Adipocyte (in vitro differentiated cells): Measurements from ENCODE around the gene SLC25A24.
"Not testable (repeated sequence)": the region's sequence is repeated elsewhere in the genome, so short reads cannot be mapped to it uniquely, and the experiment has no call there.

Source experiments
- DNase-seq: peaks from one replicate; pipeline ENCODE4 v3.0.0-alpha.2; 2015; ENCODE audit warnings: low read depth
- H3K27me3 ChIP-seq: replicated peaks from 2 replicates; pipeline ENCODE4 v1.7.0; 2013; ENCODE audit warnings: mild to moderate bottlenecking, low read length, moderate library complexity; ENCODE audit not compliant: control insufficient read depth, insufficient read depth
- H3K36me3 ChIP-seq: 2 replicates; pipeline ENCODE4 v1.7.0; 2013; ENCODE audit warnings: low read length, mild to moderate bottlenecking, moderate library complexity; ENCODE audit not compliant: control insufficient read depth, insufficient read depth, severe bottlenecking
- H3K4me1 ChIP-seq: 2 replicates; pipeline ENCODE4 v1.7.0; 2013; ENCODE audit warnings: mild to moderate bottlenecking, low read length, moderate library complexity; ENCODE audit not compliant: control insufficient read depth, insufficient read depth
- H3K4me3 ChIP-seq: 2 replicates; pipeline ENCODE4 v1.7.0; 2013; ENCODE audit warnings: mild to moderate bottlenecking, low read length, moderate library complexity
- H3K9ac ChIP-seq: 2 replicates; pipeline ENCODE4 v1.7.0; 2013; ENCODE audit warnings: mild to moderate bottlenecking, low read length, moderate library complexity
- H3K9me3 ChIP-seq: 2 replicates; pipeline ENCODE4 v1.7.0; 2013; ENCODE audit warnings: mild to moderate bottlenecking, low read length, moderate library complexity; ENCODE audit not compliant: control insufficient read depth

The SLC25A24 gene

DNA sequence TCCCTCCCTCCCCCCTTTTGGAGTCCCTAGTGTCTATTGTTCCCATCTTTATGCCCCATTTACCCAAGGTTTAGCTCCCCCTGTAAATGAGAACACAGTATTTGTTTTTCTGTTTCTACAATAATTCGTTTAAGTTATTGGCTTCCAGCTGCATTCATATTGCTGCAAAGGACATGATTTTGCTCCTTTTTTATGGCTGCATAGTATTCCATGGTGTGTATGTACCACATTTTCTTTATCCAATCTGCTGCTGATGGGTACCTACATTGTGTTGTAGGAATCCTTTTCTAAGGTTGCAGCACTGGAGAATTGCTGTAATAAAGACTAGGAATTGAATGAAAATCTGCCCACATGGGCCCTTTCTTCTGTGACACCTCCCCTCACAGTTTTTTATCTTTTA lies 6.8 kb downstream of the SLC25A24 start:
- H3K4me3 ChIP-seq: no peak overlapping the region
- no peaks in the 10 kb centered on the region for H3K9me3 ChIP-seq

DNA sequence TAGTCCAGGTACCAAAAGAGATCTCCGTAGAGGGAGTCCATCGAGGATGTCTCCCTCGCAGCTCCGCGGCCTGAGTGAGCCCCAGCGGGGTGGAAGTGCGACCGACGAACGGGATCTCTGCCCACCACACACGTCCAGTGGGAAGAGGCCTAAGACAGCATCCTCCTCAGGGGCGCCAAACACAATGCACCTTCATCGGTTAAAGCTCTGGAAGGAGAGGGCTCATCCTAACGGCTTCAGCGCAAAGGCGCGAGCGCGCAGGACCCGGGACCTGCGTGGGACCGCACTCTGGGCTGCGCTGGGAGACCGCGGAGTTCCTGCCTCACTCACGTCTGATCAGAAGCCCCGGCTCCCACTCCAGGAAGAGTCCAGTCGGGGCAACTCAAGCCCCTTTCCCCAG lies 7.6 kb downstream of the SLC25A24 start:
- H3K9ac ChIP-seq: no peak overlapping the region
- DNase-seq: no peak
- H3K36me3 ChIP-seq: peaks cover 29% of the 10 kb centered on the region
- peaks cover 51% of the 10 kb centered on the region for H3K4me1 ChIP-seq
- H3K4me3 ChIP-seq: no peak overlapping the region
- no peaks in the 10 kb centered on the region for H3K27me3 ChIP-seq
- H3K9me3 ChIP-seq: no peaks in the 10 kb centered on the region

More for the DNA sequence above, 6.8 kb downstream of the SLC25A24 start:
- Histone ChIP-seq H3K27me3 (no peaks in the 10 kb centered on the region), H3K4me1 (peaks cover 59% of the 10 kb centered on the region), H3K9ac (no peak overlapping the region), H3K36me3 (peaks cover 30% of the 10 kb centered on the region)
- DNase-seq: no peak

DNA sequence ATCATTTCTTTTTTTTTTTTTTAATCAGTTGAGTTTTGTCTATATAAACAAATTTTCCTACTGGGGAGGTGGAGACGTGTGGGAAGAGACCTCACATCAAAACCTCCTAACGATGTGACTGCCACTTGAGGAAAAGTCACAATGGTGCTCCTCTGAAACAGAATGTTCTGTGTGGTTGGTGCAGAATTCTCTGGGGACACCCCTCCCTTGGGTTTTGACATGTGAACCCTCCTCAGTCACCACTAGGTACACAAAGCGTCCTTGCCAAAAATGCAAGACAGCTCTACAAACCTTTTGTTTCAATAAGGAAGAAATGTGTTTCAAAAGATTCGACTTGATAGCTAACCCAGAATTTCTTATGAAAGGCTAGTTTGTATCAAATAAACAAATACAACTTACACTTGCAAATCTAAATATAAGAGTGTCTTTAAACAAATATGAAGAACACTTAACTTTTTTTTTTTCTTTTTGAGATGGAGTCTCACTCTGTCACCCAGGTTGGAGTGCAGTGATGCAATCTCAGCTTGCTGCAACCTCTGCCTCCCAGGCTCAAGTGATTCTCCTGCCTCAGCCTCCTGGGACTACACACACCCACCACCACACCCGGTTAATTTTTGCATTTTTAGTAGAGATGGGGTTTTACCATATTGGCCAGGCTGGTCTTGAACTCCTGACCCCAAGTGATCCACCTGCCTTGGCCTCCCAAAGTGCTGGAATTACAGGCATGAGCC lies 9.3 kb downstream of the SLC25A24 start:
- Histone ChIP-seq H3K36me3 (peaks cover 24% of the 10 kb centered on the region), H3K9me3 (no peaks in the 10 kb centered on the region), H3K27me3 (no peaks in the 10 kb centered on the region), H3K4me3 (no peak overlapping the region), H3K9ac (no peak overlapping the region), H3K4me1 (peaks cover 37% of the 10 kb centered on the region)
- DNase-seq: no peak

DNA sequence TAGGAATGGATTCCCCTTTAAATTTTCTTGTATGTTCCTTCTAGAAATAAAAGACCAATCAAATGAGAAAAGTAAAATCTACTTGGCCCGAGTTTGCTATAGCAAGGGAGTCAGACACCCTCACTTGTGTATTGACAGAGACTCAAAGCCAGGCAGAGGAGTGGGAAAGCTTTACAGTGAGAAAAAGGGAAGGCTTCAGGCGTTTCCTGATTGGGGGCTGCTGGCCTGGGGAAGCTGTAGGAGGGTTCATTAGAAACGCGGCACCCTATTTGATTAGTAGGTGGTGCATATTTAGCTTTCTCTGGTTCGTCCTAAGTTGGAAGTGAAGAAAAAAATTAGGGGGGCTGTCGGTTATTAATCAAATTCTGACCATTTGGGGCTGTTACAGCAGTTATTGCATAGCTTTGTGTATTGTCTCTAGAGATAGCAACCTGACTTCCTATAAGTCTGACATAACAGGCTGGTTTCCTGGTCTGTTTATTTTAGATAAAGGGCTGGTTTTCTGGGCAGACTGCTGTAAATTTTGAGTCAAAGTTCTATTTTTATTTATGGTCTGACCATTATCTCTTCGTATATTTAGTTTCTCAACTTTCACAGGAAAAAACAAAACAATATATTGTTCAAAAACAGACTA lies 10.0 kb downstream of the SLC25A24 start:
- H3K4me3 ChIP-seq: no peak overlapping the region
- DNase-seq: no peak
- no peaks in the 10 kb centered on the region for H3K9me3 ChIP-seq
- peaks cover 23% of the 10 kb centered on the region for H3K36me3 ChIP-seq
- no peak overlapping the region for H3K9ac ChIP-seq
- peaks cover 36% of the 10 kb centered on the region for H3K4me1 ChIP-seq
- H3K27me3 ChIP-seq: no peaks in the 10 kb centered on the region

DNA sequence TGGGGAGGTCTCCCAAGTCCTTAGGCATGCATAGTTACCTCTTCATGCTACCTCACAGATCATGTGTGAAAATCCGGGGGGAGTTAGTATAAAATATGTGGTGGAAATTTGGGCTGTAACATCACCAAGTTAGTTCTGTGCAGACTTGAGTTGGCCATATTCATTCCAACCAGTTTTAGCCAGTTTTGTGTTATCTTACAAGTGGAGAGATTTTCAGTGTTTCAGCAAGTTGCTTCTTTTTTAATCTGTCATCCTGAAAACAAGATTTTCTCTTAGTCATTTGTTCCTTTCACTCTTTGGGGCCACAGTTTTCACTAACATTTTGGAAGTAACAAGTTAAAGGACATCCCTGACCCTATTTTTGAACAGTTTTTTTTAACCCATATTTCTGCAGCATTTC lies 11.3 kb downstream of the SLC25A24 start:
- Histone ChIP-seq H3K4me1 (peaks cover 23% of the 10 kb centered on the region), H3K4me3 (no peak overlapping the region), H3K27me3 (no peaks in the 10 kb centered on the region), H3K9ac (no peak overlapping the region), H3K9me3 (no peaks in the 10 kb centered on the region), H3K36me3 (peaks cover 29% of the 10 kb centered on the region)
- DNase-seq: no peak

DNA sequence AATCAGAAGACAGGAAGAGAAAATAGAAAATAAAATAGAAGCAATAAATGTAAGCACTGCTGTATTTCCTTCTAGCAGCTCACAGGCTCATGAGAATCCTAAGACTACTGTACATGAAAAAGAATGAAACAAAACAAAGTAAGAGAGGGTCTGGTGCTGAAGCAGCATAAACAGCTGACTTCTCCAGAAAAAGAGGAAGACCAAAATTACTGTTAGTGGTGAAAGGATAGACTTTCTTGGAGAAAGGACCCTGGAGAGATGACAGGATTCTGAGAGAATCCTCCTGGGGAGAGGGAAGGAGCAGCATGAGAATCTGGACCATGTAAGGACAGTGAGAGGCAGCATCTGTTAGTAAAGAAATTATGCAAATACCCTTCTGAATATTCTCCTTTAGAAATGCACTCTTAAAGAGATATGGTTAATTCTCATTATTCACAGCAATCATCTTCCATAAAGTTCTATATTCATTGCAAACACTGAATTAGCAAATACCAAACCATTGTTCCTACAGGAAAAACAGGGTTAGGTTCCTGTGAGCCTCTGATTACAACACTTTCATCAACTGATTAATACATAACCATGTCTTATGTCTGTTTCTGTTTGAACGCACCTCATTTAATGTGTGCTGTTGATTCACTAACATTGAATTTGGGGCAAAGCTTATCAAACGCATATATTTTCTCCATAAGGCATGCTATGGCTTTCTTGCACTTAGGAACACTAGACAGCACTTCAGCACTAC lies 17.0 kb downstream of the SLC25A24 start:
- Histone ChIP-seq H3K9ac (no peak overlapping the region), H3K9me3 (peaks cover 8% of the 10 kb centered on the region), H3K36me3 (peaks cover 70% of the 10 kb centered on the region), H3K27me3 (no peaks in the 10 kb centered on the region), H3K4me1 (peaks cover 3% of the 10 kb centered on the region), H3K4me3 (no peak overlapping the region)
- no peak for DNase-seq

DNA sequence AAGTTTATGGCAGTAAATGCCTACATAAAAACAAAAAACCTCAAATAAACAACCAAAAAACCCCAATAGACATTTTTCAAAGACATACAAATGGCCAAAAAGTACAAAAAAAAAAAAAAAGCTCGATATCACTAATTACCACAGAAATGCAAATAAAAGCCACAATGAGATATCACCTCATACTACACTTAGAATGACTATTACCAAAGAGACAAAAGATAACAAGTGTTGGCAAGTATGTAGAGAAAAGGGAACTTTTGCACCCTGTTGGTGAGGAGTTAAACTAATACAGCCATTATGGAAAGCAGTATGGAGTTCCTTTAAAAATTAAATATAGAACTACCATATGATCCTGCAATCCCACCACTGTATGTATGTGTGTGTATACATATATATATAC lies 21.1 kb downstream of the SLC25A24 start:
- Histone ChIP-seq H3K27me3 (no peaks in the 10 kb centered on the region), H3K4me3 (no peak overlapping the region), H3K4me1 (peaks cover 3% of the 10 kb centered on the region), H3K36me3 (peaks cover 75% of the 10 kb centered on the region), H3K9ac (no peak overlapping the region), H3K9me3 (peaks cover 14% of the 10 kb centered on the region)
- no peak for DNase-seq

DNA sequence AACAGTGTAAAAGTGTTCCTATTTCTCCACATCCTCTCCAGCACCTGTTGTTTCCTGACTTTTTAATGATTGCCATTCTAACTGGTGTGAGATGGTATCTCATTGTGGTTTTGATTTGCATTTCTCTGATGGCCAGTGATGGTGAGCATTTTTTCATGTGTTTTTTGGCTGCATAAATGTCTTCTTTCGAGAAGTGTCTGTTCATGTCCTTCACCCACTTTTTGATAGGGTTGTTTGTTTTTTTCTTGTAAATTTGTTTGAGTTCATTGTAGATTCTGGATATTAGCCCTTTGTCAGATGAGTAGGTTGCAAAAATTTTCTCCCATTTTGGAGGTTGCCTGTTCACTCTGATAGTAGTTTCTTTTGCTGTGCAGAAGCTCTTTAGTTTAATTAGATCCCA lies 37.7 kb downstream of the SLC25A24 start:
- not testable (repeated sequence) for H3K4me3 ChIP-seq, H3K27me3 ChIP-seq, H3K9me3 ChIP-seq, H3K4me1 ChIP-seq, DNase-seq, H3K9ac ChIP-seq
- H3K36me3 ChIP-seq: peaks cover 19% of the 10 kb centered on the region

DNA sequence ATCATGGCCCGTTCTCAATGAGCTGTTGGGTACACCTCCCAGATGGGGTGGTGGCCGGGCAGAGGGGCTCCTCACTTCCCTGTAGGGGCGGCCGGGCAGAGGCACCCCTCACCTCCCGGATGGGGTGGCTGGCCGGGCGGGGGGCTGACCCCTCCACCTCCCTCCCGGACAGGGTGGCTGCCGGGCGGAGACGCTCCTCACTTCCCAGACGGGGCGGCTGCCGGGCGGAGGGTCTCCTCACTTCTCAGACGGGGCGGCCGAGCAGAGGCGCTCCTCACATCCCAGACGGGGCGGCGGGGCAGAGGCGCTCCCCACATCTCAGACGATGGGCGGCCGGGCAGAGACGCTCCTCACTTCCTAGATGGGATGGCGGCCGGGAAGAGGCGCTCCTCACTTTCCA lies 40.2 kb downstream of the SLC25A24 start:
- H3K36me3 ChIP-seq: peaks cover 44% of the 10 kb centered on the region
- not testable (repeated sequence) for DNase-seq, H3K9me3 ChIP-seq, H3K27me3 ChIP-seq, H3K4me3 ChIP-seq, H3K4me1 ChIP-seq, H3K9ac ChIP-seq

DNA sequence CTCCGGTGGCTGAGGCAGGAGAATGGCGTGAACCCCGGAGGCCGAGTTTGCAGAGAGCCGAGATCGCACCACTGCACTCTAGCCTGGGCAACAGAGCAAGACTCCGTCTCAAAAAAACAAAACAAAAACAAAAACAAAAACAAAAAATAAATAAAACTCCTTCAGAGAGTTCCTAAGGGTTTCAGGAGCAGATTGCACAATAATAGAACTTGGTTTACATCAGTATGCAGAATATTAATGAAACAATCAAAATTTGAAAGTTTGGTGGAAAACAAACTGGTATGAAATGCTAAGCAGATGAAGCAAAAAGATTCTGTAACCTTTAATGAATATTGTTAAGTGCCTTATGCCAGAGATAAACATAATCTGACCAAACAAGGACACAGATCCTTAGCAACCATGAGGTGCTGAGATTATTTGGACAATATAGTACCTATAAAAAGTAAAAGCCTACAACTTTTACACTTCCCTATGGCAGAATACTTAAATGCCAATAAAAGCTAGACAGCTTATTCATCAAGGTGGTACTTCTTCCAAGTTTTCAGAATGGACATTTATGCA lies 41.2 kb downstream of the SLC25A24 start:
- H3K4me1 ChIP-seq: no peaks in the 10 kb centered on the region
- no peak for DNase-seq
- H3K27me3 ChIP-seq: no peaks in the 10 kb centered on the region
- H3K36me3 ChIP-seq: peaks cover 54% of the 10 kb centered on the region
- no peaks in the 10 kb centered on the region for H3K9me3 ChIP-seq
- H3K9ac ChIP-seq: no peak overlapping the region
- H3K4me3 ChIP-seq: no peak overlapping the region

DNA sequence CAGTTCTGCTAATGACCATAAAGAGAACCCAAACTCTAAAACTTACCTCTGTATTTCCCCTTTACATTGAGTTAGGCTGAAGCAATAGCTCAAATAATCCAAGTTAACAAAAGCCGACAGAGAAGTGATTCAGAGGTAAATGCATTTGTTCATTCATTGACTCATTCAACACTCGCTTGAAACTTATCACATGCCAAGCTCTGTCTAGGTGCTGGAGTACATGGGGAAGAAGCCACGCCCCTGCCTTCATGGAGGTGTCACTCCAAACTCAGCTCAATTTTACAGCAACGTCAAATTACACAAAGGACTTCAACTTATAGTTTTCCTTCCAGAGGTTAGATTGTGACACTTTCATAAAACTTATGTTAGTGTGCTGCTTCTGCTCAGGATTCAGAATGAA lies 45.8 kb downstream of the SLC25A24 start:
- Histone ChIP-seq H3K27me3 (no peaks in the 10 kb centered on the region), H3K4me3 (no peak overlapping the region), H3K9ac (no peak overlapping the region), H3K36me3 (peaks cover 79% of the 10 kb centered on the region), H3K4me1 (peaks cover 10% of the 10 kb centered on the region), H3K9me3 (no peaks in the 10 kb centered on the region)
- DNase-seq: no peak
